ENCODE data around the gene ALK. TPM values are rescaled to one million over a fixed set of nuclear protein-coding genes. Genes with fewer than 3 reads are reported as not detected.

The ALK gene
- total and polyA plus RNA-seq, 2 experiments from 2014 or later = 0.35 TPM; not detected in 1

DNA sequence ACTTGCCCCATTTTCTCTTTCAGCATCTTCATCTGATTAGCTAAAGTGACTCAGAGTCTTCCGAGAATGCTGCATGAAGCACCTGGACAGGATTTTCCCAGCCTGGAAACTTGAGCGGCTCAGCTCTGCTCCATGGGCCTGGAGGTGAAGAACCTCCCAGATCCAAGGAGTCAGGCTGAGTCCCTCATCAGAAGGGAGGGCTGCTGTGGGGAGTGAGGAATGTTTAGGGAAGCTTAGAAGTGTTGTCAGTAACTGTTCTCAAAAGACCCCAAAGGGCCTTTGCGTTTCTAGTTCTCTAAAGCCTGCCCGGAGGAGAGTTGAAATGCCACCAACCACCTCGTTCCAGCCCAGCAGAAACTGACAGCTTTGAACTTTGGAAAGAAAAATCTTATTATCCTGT lies 649.1 kb downstream of the ALK start:
- no peaks in the 10 kb centered on the region for H3F3A ChIP-seq (replicated peaks; ENCODE audit: low read depth)
- Mint-ChIP-seq H3K27me3 (ENCODE audit: insufficient read depth, low read depth, poor library complexity) (no peaks in the 10 kb centered on the region), H3K4me3 (no peak overlapping the region), H3K27ac (no peak overlapping the region), H3K4me1 (peaks cover 18% of the 10 kb centered on the region), H3K36me3 (ENCODE audit: low read depth) (no peaks in the 10 kb centered on the region), H3K9me3 (peaks cover 2% of the 10 kb centered on the region; the same call in 2 of the 3 replicates)
- no peaks in the 10 kb centered on the region for H3K27me3 ChIP-seq (ENCODE audit: insufficient read depth)
- H3K4me2 ChIP-seq = no peak overlapping the region
- no peaks in the 10 kb centered on the region for H3K79me2 ChIP-seq (replicated peaks; ENCODE audit: insufficient read depth)
- H3K36me3 ChIP-seq (ENCODE audit: insufficient read depth) = no peaks in the 10 kb centered on the region
- H3K9me2 ChIP-seq (ENCODE audit: insufficient read depth) = no peaks in the 10 kb centered on the region
- H3K27ac ChIP-seq (ENCODE audit: low read depth) = no peak overlapping the region
- no peak for TF ChIP-seq JUNB (IDR thresholded peaks at IDR 0.05; ENCODE audit: unreplicated experiment)
- TF ChIP-seq, protein P1, sequence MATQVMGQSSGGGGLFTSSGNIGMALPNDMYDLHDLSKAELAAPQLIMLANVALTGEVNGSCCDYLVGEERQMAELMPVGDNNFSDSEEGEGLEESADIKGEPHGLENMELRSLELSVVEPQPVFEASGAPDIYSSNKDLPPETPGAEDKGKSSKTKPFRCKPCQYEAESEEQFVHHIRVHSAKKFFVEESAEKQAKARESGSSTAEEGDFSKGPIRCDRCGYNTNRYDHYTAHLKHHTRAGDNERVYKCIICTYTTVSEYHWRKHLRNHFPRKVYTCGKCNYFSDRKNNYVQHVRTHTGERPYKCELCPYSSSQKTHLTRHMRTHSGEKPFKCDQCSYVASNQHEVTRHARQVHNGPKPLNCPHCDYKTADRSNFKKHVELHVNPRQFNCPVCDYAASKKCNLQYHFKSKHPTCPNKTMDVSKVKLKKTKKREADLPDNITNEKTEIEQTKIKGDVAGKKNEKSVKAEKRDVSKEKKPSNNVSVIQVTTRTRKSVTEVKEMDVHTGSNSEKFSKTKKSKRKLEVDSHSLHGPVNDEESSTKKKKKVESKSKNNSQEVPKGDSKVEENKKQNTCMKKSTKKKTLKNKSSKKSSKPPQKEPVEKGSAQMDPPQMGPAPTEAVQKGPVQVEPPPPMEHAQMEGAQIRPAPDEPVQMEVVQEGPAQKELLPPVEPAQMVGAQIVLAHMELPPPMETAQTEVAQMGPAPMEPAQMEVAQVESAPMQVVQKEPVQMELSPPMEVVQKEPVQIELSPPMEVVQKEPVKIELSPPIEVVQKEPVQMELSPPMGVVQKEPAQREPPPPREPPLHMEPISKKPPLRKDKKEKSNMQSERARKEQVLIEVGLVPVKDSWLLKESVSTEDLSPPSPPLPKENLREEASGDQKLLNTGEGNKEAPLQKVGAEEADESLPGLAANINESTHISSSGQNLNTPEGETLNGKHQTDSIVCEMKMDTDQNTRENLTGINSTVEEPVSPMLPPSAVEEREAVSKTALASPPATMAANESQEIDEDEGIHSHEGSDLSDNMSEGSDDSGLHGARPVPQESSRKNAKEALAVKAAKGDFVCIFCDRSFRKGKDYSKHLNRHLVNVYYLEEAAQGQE (IDR thresholded peaks at IDR 0.05; ENCODE audit: unreplicated experiment) = no peak
- TF ChIP-seq POLR2AphosphoS5 (IDR thresholded peaks at IDR 0.05; ENCODE audit: low read depth) = no peak
- TF ChIP-seq CTCF (conservative IDR thresholded peaks at IDR 0.05; ENCODE audit: low read depth in 2 of 2) = no peak
- TF ChIP-seq NANOG (IDR thresholded peaks at IDR 0.05; ENCODE audit: borderline replicate concordance) = no peak
- no peak for DNase-seq (ENCODE audit: low spot score)
- no peak overlapping the region for H2AFZ ChIP-seq
- H3K4me1 ChIP-seq (ENCODE audit: insufficient read depth) = no peaks in the 10 kb centered on the region
- no peak overlapping the region for H3K4me3 ChIP-seq
- no peak for ATAC-seq
- H4K20me1 ChIP-seq (replicated peaks; ENCODE audit: insufficient read depth) = no peaks in the 10 kb centered on the region

- Mint-ChIP-seq H3K9me3 (peaks cover 3% of the 10 kb centered on the region; the same call in 2 of the 3 replicates), H3K27me3 (ENCODE audit: insufficient read depth, low read depth, poor library complexity) (no peaks in the 10 kb centered on the region), H3K4me1 (peaks cover 18% of the 10 kb centered on the region), H3K36me3 (ENCODE audit: low read depth) (no peaks in the 10 kb centered on the region), H3K4me3 (no peak overlapping the region), H3K27ac (no peak overlapping the region; the same call in 1 of the 2 replicates)
- no peak overlapping the region for H3K27ac ChIP-seq (ENCODE audit: low read depth)
- H2AFZ ChIP-seq = no peak overlapping the region
- ATAC-seq (no peak), DNase-seq (ENCODE audit: low spot score) (no peak)
- H3K9me2 ChIP-seq (ENCODE audit: insufficient read depth) = no peaks in the 10 kb centered on the region
- no peaks in the 10 kb centered on the region for H3K79me2 ChIP-seq (replicated peaks; ENCODE audit: insufficient read depth)
- no peak overlapping the region for H3K4me2 ChIP-seq
- no peak overlapping the region for H3K4me3 ChIP-seq
- H4K20me1 ChIP-seq (replicated peaks; ENCODE audit: insufficient read depth) = no peaks in the 10 kb centered on the region
- H3K4me1 ChIP-seq (ENCODE audit: insufficient read depth) = no peaks in the 10 kb centered on the region
- no peaks in the 10 kb centered on the region for H3K27me3 ChIP-seq (ENCODE audit: insufficient read depth)
- no peaks in the 10 kb centered on the region for H3F3A ChIP-seq (replicated peaks; ENCODE audit: low read depth)
- no peaks in the 10 kb centered on the region for H3K36me3 ChIP-seq (ENCODE audit: insufficient read depth)
- no peak for TF ChIP-seq CREB1 (CRISPR knock-in tag; IDR thresholded peaks at IDR 0.05; ENCODE audit: low read depth)
- TF ChIP-seq, protein P2, sequence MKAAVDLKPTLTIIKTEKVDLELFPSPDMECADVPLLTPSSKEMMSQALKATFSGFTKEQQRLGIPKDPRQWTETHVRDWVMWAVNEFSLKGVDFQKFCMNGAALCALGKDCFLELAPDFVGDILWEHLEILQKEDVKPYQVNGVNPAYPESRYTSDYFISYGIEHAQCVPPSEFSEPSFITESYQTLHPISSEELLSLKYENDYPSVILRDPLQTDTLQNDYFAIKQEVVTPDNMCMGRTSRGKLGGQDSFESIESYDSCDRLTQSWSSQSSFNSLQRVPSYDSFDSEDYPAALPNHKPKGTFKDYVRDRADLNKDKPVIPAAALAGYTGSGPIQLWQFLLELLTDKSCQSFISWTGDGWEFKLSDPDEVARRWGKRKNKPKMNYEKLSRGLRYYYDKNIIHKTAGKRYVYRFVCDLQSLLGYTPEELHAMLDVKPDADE (IDR thresholded peaks at IDR 0.05) = no peak
- TF ChIP-seq STAT1 (IDR thresholded peaks at IDR 0.05; ENCODE audit: unreplicated experiment) = no peak
- no peak for TF ChIP-seq JUNB (IDR thresholded peaks at IDR 0.05; ENCODE audit: unreplicated experiment)
- TF ChIP-seq EZH2 (IDR thresholded peaks at IDR 0.05; ENCODE audit: low read depth, unreplicated experiment) = no peak
- no peak for TF ChIP-seq ZNF331 (CRISPR knock-in tag; IDR thresholded peaks at IDR 0.05; ENCODE audit: low read depth)
- no peak for TF ChIP-seq EZH2phosphoT487 (IDR thresholded peaks at IDR 0.05; ENCODE audit: unreplicated experiment)
- no peak for TF ChIP-seq POLR2AphosphoS5 (IDR thresholded peaks at IDR 0.05; ENCODE audit: low read depth)
- TF ChIP-seq CTCF (conservative IDR thresholded peaks at IDR 0.05; ENCODE audit: low read depth in 2 of 2) = no peak
Measured at GRCh38 chr2:29270701-29271121, 650.7 kb downstream of the ALK start.
